Fibroblast of skin of left quadriceps (primary cell): ENCODE data around the gene EPB41L2.
A peak's percentile ranks its signal among the peaks of the same experiment; 100 is the strongest.

Experiments used
- DNase-seq, 2 experiments: peaks; one replicate each; pipeline ENCODE4 v3.0.0-alpha.2; 2013; ENCODE audit warnings: low read depth in 2 of 2

The EPB41L2 gene

DNA sequence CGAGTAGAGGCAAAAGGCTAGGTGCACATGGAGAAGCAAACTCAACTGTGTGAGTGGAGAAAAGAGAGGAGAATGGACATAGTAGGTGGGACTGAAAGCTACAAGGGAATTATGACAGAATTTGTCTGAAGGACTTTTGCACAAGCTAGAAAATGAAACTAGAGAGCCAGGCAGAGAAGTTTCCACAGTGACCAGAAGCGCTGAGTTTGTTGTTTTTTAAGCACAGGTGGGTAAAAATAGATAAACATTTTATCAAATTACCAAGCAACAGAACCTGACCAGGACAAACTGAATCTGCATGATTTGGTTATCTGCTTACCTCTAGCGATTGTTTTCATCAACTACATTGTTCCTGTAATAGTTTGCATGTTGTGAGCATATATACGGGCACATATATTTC, 197.3 kb downstream of the EPB41L2 start:
- DNase-seq: no peak

DNA sequence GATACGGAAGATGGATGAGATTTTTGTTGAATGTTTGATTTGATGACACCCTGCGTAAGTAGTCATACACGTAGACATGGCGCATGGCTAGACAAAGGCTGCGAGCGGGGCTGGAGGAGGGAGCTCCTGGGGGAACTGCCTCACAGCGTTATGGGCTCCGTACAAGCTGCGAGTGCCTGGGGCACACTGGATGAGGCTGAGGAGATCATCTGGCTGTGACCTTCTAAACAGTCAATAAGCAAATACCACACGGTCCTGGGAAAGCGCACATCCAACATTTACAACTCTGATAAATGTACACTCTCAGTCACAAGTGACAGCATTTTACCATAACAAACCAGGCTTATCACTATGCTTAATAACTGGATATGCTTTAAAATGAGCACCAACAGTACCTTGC, 198.7 kb downstream of the EPB41L2 start:
- no peak for DNase-seq

DNA sequence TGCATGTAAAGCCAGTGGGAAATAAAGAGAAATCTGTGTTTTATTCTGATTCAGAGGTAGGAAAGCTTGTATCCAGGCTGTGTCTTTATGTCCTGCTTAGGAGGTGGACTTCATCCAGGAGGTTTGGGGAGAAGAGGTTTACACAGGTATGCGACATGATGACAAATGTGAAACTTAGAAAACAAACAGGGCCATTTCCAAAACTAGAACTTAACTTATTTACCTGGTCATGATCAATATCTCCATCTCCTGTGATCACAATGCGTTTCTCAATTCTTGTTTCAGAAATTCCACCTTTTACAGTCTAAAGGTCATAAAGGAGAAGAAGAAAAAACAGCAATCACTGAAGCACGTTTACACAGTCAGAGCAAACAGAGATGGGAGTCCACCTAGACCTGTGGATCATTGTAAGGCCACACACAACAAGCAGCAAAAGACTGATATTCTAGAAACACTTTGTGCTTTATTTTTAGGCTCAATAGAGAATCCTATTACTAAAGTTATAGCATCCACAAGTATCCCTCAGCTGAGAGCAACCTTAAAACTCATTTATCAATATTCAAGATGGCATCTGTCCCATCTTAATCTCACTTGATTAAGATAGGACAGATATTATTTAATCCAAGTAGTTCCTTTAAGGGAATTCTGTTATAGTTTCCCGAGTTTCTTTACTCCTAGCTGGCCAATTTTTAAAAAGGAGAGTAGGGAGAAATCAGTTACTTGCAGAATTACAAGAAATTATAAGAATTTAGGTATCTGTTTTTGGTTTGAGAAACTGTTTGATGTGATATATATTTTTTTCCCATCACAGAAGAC, 199.4 kb downstream of the EPB41L2 start:
- no peak for DNase-seq

DNA sequence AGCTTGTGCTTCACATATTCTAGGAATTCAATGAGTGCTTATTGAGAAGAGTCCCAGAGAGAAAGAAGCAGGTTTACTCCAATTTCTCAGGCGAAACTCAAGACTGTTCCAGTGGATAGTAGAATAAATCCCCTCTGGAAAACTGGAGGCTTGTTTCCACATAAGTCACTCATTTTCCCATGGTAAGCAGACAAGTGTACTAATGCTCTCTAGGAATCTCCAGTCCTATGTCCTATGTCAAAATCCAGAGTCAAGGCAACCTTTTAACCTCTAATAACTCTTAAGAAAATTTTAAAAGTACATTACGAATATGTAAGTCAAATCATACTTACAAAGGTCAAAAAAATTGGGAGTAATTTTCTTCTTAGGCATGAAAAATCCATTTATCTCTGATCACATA, 200.7 kb downstream of the EPB41L2 start:
- DNase-seq: no peak

DNA sequence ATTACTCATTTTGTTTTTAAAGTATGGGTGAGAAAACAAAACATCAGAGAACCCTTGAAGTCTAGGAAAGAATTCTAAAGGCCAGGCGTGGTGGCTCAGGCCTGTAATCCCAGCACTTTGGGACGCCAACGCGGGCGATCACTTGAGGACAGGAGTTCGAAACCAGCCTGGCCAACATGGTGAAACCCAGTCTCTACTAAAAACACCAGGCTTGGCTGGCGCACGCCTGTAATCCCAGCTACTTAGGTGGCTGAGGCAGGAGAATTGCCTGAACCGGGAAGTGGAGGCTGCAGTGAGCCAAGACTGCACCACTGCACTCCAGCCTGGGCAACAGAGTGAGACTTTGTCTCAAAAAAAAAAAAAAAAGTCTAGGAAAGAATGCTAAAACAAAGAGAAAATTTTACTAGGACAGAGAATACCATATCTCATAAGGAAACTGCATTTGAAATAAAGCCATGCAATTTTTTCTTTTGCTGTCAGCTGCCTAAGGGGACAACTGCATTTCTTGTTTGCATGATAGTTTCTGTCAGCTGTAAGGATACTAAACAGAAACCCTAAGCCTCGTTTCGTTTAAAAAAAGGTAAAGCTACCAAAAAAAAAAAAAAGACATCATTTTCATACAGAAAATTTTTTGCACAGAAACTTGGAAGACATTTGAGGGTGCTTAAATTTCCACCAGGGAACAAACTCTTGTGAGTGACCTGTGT, 203.7 kb downstream of the EPB41L2 start:
- no peak for DNase-seq

DNA sequence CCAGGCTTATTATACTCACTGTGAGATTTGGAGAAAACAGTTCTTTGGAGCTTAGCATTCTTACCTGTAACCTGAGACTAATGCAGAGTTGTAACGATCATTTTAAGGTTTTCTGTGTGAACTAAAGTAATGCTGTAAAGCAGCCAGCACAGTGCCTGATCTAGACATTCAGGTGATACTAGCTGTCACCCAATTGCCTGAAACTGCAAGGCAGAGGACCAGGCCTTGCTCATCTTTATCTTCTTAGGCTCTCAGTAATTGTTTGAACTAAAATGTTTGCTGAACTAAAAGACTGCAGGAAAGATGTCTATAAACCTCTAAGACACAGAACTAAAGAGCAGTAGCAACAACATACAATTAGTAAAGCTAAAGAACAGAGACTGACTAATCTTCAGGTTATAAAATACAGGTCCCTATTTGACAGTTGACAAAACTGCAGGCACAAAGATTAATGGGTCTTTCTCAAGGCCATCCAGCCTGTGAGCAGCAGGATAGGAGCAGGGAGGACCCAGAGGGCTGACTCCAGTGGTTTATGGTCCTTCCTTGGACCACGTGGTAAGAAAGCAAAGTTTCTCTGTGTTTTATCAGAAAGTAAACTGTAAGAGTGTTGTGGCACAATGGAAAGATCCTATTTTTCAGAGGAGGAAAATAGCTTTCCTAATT, 204.4 kb downstream of the EPB41L2 start:
- DNase-seq: no peak

DNA sequence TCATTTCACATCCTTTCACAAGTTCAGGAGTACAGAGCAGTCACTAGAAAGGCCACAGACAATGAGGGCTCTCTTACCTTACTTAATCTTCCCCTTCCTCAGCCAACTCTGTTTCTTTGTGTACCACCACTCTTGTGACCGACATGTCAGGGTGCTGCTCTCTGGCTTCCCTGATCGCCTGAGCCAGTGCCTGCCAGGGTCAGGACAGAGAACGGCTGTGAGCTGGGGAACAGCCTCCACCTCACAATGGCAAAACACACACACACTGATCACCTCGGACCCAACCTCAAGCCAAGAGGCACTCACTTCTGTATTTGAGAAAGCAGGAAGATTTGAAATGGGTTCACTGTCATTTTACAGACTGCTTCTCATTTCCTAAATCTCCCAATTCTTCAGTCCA, 205.0 kb downstream of the EPB41L2 start:
- no peak for DNase-seq

DNA sequence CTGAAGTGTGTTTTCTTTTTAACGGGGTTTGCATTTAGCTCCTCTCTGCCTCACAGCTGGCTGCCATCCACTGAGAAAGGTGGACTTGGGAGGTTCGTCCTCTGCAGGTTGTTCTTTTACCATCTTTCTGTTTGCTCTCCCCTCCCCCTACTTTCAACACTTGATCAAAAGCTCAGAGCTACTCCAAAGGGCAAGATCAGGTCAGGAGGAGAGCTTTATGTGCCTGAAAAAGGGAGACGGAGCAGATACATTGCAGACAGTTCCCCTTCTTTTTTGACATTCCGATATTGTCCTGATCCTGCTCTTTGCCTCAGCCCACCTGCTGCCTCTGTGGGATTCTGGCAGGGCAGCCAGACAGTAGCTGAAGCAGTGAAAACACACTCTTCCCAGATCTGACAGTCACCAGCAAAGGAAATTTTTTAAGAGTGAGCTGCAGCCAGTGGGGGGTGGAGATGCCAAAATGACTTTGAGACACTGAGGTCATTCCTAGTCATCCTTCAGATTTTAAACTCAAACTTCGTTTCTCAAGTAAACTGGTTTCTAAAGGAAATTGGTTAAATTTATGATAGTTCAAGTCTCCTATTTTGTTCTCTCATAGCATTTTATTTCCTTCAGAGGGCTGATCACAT, 209.4 kb downstream of the EPB41L2 start:
- peak; percentile 8 to 19 for DNase-seq

DNA sequence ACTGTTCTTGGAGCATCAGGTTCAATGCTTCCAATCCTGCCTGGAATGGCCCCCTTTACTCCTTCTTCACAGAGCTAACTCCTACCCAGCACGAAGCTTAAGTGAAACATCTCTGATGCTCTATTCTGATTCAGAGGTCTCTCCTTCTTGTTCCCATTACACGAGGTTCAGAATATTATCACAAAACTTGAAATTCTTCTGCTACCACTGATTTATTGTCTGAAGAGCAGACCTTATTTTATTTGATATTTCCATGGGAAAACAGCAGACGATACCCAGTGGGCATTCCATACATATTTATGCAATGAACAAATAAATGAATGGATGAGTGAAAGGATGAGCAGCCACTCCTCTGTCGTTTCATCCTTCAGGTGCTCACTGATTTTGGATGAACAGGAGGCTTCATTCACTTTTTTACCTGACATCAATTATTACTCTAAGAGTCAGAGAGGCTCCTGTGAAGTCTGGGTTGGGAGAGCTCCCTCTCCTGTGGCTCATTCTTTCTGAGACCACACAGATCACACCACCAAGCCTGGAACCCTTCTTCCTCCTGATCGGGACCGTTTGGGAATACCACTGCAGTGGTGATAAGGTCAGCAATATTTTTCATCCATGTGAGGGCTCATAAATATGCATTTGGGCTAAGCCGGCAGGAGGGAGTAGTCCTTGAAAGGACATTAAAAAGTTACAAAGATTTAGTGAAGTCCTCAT, 210.0 kb downstream of the EPB41L2 start:
- peak; percentile 5 to 9 for DNase-seq

DNA sequence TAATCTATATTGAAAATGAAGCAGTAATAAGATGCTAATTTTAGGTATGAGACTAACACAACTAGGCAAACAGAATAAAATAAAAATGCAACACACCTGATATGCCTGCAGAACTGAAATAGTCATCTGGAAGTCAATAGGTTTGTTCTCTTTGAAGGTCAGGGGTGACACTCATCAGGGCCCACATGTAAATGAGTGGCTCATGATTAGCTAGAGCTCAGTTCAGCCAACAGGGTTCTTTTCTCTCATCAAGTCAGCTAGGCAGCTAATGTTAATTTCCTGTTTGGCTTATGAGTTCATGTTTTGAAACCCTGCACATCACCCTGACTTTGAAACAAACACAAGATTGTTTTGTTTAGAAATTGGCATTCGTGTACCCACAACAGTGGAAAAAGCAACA, 212.0 kb downstream of the EPB41L2 start:
- DNase-seq: no peak

DNA sequence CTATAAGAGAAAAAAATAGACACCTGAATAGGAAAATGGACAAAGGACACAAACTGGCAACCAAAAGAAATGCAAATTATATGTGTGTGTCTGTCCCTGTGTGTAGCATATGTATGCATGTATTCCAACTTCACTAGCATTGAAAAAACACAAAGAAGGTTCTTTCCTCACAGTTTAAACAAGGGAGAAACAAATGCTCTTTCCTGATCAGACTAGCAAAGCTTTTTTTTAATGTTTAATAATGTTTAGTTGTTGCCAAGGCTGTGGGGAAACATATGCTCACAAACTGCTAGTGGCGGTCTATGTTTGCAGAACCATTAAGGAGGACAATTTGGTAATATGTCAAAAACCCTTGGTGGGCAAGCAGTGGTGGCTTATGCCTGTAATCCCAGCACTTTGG, 213.5 kb downstream of the EPB41L2 start:
- no peak for DNase-seq

DNA sequence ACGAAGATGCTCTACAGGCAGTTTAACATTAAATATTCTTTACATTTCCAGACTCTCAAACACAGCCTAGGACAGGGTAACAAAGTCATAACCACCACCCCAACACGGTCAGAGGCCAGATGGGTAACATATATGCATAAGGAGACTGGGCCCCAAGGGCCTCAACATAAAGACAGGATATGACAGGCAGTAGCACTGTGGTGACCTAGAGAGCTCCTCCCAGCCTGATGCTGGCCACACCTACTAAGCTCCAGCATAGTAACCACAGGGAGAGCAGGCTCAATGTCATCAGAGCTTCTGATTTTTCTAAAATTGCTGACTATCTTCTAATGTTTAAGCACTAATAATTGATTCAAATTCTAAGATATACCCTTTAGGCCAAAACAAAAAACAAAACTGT, 214.1 kb downstream of the EPB41L2 start:
- DNase-seq: no peak

DNA sequence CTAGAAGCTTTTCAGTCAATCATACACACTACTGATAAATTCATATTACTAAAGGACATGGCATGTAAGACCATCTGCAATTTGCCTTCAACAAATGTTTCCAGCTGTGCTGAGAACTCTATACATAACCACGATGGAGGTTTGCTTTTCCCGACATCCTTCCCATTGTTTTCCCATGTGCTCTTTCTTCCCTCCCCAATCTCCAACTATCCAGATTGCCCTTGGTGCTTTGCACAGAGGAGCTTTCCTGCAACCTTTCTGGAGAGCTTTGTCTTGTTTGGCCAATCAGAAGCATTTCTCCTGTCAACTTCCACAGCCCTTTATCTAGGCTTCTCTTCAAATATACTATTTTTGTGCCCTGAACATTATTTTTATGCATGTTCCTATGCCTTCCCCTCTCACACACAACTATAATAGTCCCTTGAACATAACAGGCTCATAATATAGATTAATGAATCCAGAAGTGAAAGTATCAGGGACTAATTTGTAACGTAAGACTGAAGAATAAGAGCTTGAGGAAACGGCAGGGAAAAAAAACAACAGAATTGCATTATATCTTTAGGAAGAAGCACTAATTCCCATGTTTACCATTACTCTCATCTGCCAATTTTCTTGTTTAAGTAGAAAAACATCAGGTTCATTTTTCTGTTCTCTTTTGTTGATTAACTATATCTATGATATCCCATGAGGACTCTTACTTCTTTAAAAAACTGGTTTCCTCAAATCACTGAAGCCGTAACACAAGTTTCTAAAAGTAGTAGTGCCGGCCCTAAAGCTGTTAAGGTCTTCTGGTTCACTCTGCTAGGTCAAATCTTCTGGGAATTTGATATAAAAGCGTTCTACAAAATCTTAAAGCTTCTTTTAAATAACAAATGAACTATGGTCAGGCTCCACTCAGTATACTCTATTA, 215.8 kb downstream of the EPB41L2 start:
- no peak for DNase-seq

DNA sequence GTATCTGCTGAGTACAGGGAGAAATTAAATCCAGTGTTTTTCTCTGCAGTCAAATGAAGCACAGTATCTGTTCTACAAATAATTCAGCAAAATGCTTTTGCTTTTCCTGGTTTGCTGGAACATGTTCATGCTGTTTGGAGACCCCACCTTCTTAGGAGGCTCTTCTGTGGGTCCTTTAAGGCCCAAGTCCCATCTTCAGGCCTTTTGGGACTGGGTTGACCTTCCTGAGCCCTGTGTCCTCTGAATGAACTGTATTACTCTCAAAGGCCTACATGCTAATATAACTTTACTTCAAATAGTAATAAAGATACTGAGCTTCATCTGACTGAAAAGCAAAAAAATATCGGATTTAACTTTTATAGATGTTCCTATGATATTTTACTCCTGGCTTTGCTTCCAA, 216.5 kb downstream of the EPB41L2 start:
- DNase-seq: no peak

DNA sequence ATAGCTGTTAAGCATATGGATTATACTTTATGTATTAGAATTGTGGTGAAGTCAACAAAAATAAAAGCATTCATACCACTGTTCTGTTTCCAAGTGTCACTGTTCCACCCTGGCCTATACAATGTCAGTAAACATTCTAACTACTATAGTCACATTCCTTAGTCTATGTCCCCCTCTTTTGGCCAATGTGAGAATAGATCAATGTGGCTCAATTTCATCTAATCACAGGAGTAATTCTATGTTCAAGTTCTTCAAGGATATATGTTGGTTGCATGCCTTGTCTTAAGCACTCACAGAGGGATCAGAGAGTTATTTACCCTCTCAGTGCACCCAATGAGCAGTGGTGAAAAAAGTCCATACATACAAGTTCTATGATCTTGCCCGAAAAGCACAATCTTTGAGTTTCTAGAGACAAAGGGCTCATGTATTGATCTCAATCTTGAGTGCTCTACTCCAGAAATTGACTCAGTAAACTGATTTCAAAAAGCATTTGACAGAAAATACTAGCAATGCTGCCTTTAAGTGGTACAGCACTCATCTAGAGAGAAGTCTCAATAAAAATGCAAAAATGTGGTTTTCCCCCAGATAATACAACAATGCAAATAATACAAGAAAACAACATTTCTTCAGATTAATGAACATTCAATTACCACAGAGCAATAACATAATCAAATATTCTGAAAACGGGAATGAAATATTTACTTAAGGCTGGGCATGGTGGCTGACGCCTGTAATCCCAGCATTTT, 219.3 kb downstream of the EPB41L2 start:
- DNase-seq: peak; percentile 34 to 46

DNA sequence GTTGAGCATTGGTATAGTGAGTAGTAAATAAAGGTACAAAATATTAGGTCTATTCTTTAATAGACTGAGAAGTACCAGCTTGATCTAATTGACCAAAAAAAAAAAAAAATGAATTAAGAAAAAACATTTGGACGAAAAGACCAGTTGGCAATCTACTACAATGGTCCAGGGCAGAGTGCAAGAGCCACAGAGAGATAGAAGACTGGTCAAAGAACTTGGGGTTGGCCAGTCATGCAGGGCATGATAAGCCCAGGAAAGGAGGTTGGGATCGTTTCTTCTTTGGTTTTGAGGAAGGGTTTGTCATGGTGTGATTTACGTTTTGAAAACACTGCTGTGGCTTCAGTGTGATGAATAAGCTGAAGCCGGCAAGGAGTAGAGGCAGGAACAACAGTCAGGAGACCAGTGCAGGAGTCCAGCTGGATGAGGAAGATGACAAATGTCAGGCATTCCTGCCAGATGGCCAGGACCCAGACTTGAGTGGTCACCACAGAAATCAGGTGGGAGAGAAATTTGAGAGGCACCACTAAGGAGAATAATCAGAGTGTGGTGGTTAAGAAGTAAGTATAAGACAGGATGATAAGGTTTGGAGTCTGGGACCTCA, 221.8 kb downstream of the EPB41L2 start:
- DNase-seq: no peak

DNA sequence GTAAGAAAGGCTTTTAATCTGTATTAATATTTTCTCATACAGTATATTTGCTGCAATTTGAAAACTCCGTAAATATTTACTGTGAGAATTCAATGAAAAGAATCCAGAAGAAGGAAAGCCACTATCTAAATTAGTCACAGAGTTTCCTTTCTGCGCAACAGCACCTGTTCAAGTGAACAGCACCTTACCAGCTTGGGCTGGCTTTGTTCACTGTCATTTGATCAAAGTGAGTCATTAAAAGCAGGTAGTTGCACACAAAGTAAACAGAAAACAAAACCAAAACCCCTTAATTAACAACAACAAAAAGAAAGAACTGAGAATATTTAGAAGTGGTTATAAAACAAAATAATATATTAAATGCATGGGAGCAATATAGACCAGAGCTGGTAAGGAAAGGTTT, 223.0 kb downstream of the EPB41L2 start:
- DNase-seq: no peak

DNA sequence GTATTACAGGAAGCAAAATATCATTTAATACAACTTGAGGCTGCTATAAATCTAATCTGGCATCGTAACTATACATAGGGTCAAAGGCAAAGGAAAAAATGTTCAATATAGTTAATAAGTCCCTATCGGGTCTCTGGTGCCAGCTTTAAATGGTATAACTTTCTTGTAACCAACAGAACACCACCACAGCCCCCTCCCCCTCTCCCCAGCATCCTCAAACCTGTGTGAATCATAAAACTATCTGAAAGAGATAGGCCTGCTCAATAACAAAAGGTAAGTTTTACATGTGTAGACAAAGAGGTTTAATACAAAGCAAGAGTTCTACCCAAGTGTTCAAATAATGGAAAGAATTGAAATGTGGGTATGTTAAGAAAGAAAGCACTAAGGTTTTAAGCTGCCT, 223.7 kb downstream of the EPB41L2 start:
- DNase-seq: no peak

DNA sequence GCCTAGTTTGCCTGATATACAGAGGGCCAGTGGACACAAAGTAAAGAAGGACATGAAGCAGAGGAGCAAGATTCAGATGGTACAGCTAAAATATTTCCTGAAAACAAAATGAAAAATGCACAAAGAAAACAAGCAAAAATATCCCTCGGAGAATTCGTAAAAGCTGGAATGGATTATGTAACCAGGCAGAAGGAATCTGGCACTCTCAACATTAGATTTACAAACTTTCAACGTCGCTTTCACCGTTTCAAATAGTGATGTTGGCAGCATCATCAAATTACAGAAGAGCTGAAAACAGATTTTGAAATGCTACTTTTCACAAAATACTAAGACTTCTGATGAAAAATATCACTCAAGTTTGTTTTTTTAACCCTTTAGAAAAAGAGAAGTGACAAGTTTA, 224.1 kb downstream of the EPB41L2 start:
- no peak for DNase-seq
